Measurements from ENCODE around the gene RIN1. TPM values are rescaled to one million over a fixed set of nuclear protein-coding genes. Genes with fewer than 3 reads are reported as not detected.
A peak's percentile ranks its signal among the peaks of the same experiment; 100 is the strongest.

The RIN1 gene
- total RNA-seq, 1 experiment from 2014 or later: 5.4 TPM

DNA sequence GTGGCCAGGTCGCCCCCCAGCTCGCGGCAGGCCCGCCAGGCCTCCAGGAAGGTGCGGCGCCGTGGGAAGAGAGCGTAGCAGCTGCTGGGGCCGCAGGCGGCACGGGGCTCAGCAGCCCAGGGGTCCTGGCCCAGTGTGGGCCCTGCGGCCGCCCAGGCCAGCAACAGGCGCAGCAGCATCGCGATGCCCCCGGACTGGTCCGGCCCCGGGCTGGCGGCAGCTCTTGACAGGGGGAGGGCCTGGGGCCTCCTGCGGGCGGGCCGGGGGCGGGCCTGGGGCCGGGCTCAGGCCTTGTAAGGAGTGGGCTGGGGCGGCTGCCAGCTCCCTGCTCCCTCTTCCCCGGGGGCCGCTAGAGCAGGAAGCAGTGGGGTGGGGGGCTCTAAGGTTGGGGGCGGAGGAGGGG lies 19.4 kb downstream of the RIN1 start, which contains the start of gene CD248:
CD248 (minus strand) TSS at position 196 of the 403 bp plus-strand sequence; CDS start at position 179, 17 bp downstream.
- H4K20me1 ChIP-seq (ENCODE audit: control insufficient read depth, insufficient read depth, insufficient read length): no peaks in the 10 kb centered on the region
- peak; percentile 75 for DNase-seq
- H3K27me3 Mint-ChIP-seq (ENCODE audit: low read depth): peaks cover 29% of the 10 kb centered on the region
- WGBS (ENCODE audit: extremely low coverage, insufficient read length, low lambda C conversion rate): no CpG with 5 or more reads among the region's 29 CpGs
- H3K4me1 Mint-ChIP-seq: peaks cover 23 to 28% of the 10 kb centered on the region in 2 experiments
- peak within 1 kb of the TSS; percentile 69 for H3K18ac ChIP-seq (ENCODE audit: insufficient read length, low read depth, low read length)
- H3K4me2 ChIP-seq (ENCODE audit: insufficient read depth, insufficient read length, low read length): peak within 1 kb of the TSS; percentile 7
- peaks cover 9% of the 10 kb centered on the region for H3K23me2 ChIP-seq (ENCODE audit: insufficient read length, low read depth, low read length, poor library complexity, severe bottlenecking)
- no peak within 1 kb of the TSS for H2BK15ac ChIP-seq (ENCODE audit: low read depth, low read length)
- no peak for TF ChIP-seq CTCF (conservative IDR thresholded peaks at IDR 0.05)
- H3K9ac ChIP-seq (ENCODE audit: extremely low read depth, insufficient read length, low read length): no peak within 1 kb of the TSS
- H3T11ph ChIP-seq (ENCODE audit: low read length): no peak within 1 kb of the TSS
- no peak within 1 kb of the TSS for H2BK20ac ChIP-seq (ENCODE audit: low read depth, low read length, poor library complexity, severe bottlenecking)
- no peaks in the 10 kb centered on the region for H3K9me3 ChIP-seq (ENCODE audit: control insufficient read depth, low read depth, low read length)
- no peak within 1 kb of the TSS for H3K4ac ChIP-seq (ENCODE audit: low read depth, low read length)
- no peak within 1 kb of the TSS for H3K23ac ChIP-seq (ENCODE audit: insufficient read length, low read depth, low read length)
- no peak within 1 kb of the TSS for H3K56ac ChIP-seq (ENCODE audit: insufficient read length, low read depth, low read length)
- H4K8ac ChIP-seq (replicated peaks; ENCODE audit: insufficient read length, low read depth, low read length): no peak within 1 kb of the TSS
- H4K5ac ChIP-seq (ENCODE audit: insufficient read length, low read depth, low read length): no peak within 1 kb of the TSS
- H3K4me3 Mint-ChIP-seq: peak within 1 kb of the TSS; percentile 42 to 69; a peak in 4 of 5 replicates
- H2AK5ac ChIP-seq (ENCODE audit: insufficient read length, low read length): no peak within 1 kb of the TSS
- no peaks in the 10 kb centered on the region for H3K27me3 ChIP-seq (ENCODE audit: insufficient read depth, low read length)
- H2BK12ac ChIP-seq (ENCODE audit: insufficient read length, low read depth, low read length): no peak within 1 kb of the TSS
- H3K36me3 Mint-ChIP-seq (ENCODE audit: insufficient read depth in 1 of 3, low read depth in 3 of 3): peaks cover 8 to 18% (median 16%) of the 10 kb centered on the region in 3 experiments
- no peaks in the 10 kb centered on the region for H3K79me1 ChIP-seq (ENCODE audit: insufficient read depth, low read depth, low read length, poor library complexity, severe bottlenecking)
- no peak within 1 kb of the TSS for H2BK120ac ChIP-seq (ENCODE audit: low read depth, low read length, poor library complexity, severe bottlenecking)
- H3K4me1 ChIP-seq (ENCODE audit: insufficient read depth, low read length): peaks cover 2% of the 10 kb centered on the region; the same call in 1 of the 2 replicates
- peak within 1 kb of the TSS; percentile 47 to 83 (median 82); a peak in 4 of 7 replicates for H3K27ac Mint-ChIP-seq
- no peak within 1 kb of the TSS for H3K27ac ChIP-seq (ENCODE audit: insufficient read length, low read depth, low read length)
- no peaks in the 10 kb centered on the region for H3K79me2 ChIP-seq (ENCODE audit: insufficient read depth, low read length)
- H2AFZ ChIP-seq (ENCODE audit: low read length): no peak within 1 kb of the TSS
- H4K91ac ChIP-seq (ENCODE audit: insufficient read length, low read depth, low read length): peak within 1 kb of the TSS; percentile 48
- 0 out of 2 replicates have a peak within 1 kb of the TSS, but pooled peaks have one; percentile 4 for H3K14ac ChIP-seq (ENCODE audit: insufficient read depth, low read length)
- H3K9me3 Mint-ChIP-seq: peaks cover 14 to 20% of the 10 kb centered on the region in 2 experiments
- H2BK5ac ChIP-seq (ENCODE audit: insufficient read length, low read length): no peak within 1 kb of the TSS

Data from H9 (cell line).